ENCODE results near the gene SOX1.

DNA sequence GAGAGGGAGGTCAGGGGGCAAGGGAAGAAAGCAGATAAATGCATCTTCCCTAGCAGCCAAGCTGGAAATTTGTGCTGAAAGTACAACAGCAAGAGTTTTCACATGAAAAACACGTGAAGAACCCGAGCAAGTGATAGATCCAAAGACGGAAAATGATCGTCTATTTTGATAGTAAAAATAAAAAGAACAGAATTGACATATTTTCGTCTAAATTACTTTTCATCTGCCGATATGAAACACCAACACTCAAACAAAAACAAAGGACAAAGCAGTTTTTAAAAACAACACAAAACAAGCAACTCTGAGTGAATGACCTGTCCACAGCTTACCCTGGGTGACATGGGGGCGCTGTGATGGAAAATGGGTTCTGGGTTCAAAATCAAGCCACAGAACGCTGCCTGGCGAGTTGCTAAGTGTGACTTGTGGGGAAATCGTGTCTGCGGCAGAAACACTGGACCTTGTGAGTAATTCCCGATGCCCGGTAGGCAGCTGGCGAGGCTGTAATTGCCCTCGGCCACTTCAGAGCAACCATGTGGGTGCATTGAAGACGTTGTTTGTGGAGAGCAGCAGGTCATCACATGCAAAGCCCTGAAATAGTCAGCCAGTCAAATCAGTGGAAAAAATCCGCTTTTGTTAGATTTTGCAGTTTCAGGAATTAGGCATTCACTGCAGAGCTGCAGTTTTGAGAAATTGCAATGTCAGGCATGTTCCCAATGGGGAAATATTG is 7.4 kb downstream of the SOX1 start:
- TF ChIP-seq, protein P1, sequence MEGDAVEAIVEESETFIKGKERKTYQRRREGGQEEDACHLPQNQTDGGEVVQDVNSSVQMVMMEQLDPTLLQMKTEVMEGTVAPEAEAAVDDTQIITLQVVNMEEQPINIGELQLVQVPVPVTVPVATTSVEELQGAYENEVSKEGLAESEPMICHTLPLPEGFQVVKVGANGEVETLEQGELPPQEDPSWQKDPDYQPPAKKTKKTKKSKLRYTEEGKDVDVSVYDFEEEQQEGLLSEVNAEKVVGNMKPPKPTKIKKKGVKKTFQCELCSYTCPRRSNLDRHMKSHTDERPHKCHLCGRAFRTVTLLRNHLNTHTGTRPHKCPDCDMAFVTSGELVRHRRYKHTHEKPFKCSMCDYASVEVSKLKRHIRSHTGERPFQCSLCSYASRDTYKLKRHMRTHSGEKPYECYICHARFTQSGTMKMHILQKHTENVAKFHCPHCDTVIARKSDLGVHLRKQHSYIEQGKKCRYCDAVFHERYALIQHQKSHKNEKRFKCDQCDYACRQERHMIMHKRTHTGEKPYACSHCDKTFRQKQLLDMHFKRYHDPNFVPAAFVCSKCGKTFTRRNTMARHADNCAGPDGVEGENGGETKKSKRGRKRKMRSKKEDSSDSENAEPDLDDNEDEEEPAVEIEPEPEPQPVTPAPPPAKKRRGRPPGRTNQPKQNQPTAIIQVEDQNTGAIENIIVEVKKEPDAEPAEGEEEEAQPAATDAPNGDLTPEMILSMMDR (IDR thresholded peaks at IDR 0.05; ENCODE audit: extremely low read depth in 1 of 2, insufficient read depth in 1 of 2, low read depth in 1 of 2, low read length in 2 of 2) = no peak
- TF ChIP-seq MYC (IDR thresholded peaks at IDR 0.05; ENCODE audit: low read depth, low read length) = no peak
